ENCODE measurements around the gene RGL1.

Gene RGL1

GRCh38 chr1:183872403-183872802, 67.5 kb downstream of the RGL1 start:
- no peak overlapping the region for H3K27ac ChIP-seq
- TF ChIP-seq ZFX (IDR thresholded peaks at IDR 0.05): no peak
- no peak for TF ChIP-seq CTCF (conservative IDR thresholded peaks at IDR 0.05)

GRCh38 chr1:183873642-183874041, 68.7 kb downstream of the RGL1 start:
- TF ChIP-seq CTCF (conservative IDR thresholded peaks at IDR 0.05) (no peak), ZFX (IDR thresholded peaks at IDR 0.05) (no peak)
- no peak overlapping the region for H3K27ac ChIP-seq

- no peak overlapping the region for H3K27ac ChIP-seq
- TF ChIP-seq CTCF (conservative IDR thresholded peaks at IDR 0.05): no peak
- TF ChIP-seq ZFX (IDR thresholded peaks at IDR 0.05): no peak
These were observed 71.4 kb downstream of the RGL1 start for GRCh38 chr1:183876309-183876708.

- TF ChIP-seq CTCF (conservative IDR thresholded peaks at IDR 0.05) (no peak), ZFX (IDR thresholded peaks at IDR 0.05) (no peak)
- H3K27ac ChIP-seq: no peak overlapping the region
These were observed 72.3 kb downstream of the RGL1 start for GRCh38 chr1:183877053-183877720.

- TF ChIP-seq ZFX (IDR thresholded peaks at IDR 0.05): no peak
- H3K27ac ChIP-seq: no peak overlapping the region
These were observed 74.6 kb downstream of the RGL1 start for GRCh38 chr1:183879494-183879893.

- H3K27ac ChIP-seq: no peak overlapping the region
- no peak for TF ChIP-seq ZFX (IDR thresholded peaks at IDR 0.05)
- TF ChIP-seq CTCF (conservative IDR thresholded peaks at IDR 0.05): no peak
These were observed 75.0 kb downstream of the RGL1 start for GRCh38 chr1:183879966-183880365.

- TF ChIP-seq CTCF (conservative IDR thresholded peaks at IDR 0.05) (no peak), ZFX (IDR thresholded peaks at IDR 0.05) (no peak)
- no peak overlapping the region for H3K27ac ChIP-seq
These were observed 75.8 kb downstream of the RGL1 start for GRCh38 chr1:183880531-183881243.
